ENCODE measurements around the gene CD84. TPM values are rescaled to one million over a fixed set of nuclear protein-coding genes. Genes with fewer than 3 reads are reported as not detected.
A peak's percentile ranks its signal among the peaks of the same experiment; 100 is the strongest.

The CD84 gene
- total and polyA plus RNA-seq, 12 donors = 0.25 to 11.8 (median 1.6) TPM

DNA sequence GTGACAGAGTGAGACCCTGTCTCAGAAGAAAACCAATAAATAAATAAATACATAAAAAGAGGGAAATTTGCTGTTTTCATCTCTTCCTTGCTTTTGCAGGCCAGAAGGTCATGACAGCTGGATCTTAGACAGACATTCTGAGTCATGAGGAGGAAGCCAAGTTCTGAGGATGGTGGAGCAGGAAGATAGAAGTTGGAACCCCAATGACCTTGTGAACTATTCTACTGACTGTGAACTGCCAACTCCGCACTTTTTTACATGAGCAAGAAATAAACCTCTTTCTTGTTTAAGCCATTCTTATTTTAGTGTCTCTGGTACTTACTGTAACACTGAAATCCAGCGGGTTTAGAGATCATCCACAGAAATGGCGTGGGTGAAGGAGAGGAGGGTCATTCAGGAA, 8.5 kb downstream of the CD84 start:
- intact Hi-C loops (cut with DNase I) = no loop called here

GRCh38 chr1:160569806-160570205, 9.5 kb downstream of the CD84 start:
- no peak for DNase-seq
- H3K27me3 ChIP-seq = no peaks in the 10 kb centered on the region
- H3K9me3 ChIP-seq = no peaks in the 10 kb centered on the region
- H3K4me1 ChIP-seq = peaks cover 0 to 95% (median 0%) of the 10 kb centered on the region in 9 donors
- TF ChIP-seq CTCF (IDR thresholded peaks at IDR 0.05) = no peak
- intact Hi-C loops (cut with DNase I) = no loop called here
- H3K4me3 ChIP-seq = no peak overlapping the region
- H3K36me3 ChIP-seq = no peaks in the 10 kb centered on the region
- peak overlapping the region in 1 of 10 donors; percentile 82 for H3K27ac ChIP-seq
- ATAC-seq = no peak
- 65 to 68% methylated on average over 2 of the region's 2 CpGs for WGBS, 2 donors

More for the DNA sequence above, 8.5 kb downstream of the CD84 start:
- DNase-seq (no peak), ATAC-seq (peak in 1 of 8 donors; percentile 37)
- 79 to 82% methylated on average over 3 of the region's 3 CpGs for WGBS, 2 donors
- H3K4me1 ChIP-seq = peaks cover 0 to 94% (median 0%) of the 10 kb centered on the region in 9 donors
- peak overlapping the region in 1 of 10 donors; percentile 82 for H3K27ac ChIP-seq
- no peaks in the 10 kb centered on the region for H3K36me3 ChIP-seq
- H3K9me3 ChIP-seq = no peaks in the 10 kb centered on the region
- no peak for TF ChIP-seq CTCF (IDR thresholded peaks at IDR 0.05)
- H3K4me3 ChIP-seq = no peak overlapping the region
- no peaks in the 10 kb centered on the region for H3K27me3 ChIP-seq

DNA sequence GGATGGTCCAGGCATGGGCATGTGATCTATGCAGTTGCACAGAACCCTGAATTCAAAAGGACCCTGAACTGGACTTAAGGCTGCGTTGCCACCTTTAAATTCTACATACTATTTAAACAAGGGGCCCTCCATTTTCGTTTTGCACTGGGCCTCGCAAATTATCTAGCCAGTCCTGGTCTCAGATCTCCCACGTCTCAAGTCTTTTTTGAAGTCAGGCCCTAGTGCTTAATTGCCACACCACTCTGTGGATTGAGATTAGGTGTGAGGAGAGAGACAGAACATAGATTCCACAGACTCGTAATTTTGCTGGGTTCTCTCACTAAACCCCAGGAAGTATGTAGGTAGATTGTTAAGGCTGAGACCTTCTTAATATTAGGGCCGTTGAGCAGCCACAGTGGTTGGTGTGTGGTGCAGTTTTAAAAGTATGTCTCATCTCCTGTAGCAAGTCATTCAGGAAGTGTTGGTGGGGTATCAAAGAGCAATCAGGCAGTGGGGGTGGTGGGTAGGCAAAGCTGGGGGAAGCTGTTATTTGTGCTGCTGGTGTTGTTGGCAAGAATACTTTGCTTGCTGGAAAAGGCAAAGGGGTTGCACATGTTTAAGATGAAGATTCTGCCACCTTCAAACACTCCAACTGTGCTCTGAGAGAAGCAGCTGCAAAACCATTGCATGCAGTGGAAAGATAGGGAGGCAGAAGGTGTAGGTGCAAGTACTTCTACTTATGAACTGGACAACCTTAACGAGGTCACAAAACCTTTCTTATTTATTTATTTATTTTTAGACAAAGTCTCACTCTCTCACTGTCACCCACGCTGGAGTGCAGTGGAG, 11.2 kb downstream of the CD84 start:
- Histone ChIP-seq H3K27ac (peak overlapping the region in 1 of 10 donors; percentile 82), H3K27me3 (no peaks in the 10 kb centered on the region), H3K4me3 (no peak overlapping the region), H3K36me3 (peaks cover 0 to 16% (median 0%) of the 10 kb centered on the region in 9 donors), H3K4me1 (peaks cover 0 to 92% (median 0%) of the 10 kb centered on the region in 9 donors), H3K9me3 (peaks cover 0 to 8% (median under 1%) of the 10 kb centered on the region in 11 donors)
- intact Hi-C loops (cut with DNase I) = no loop called here
- WGBS, 2 donors = 61 to 62% methylated on average over 8 of the region's 8 CpGs
- no peak for DNase-seq
- no peak for ATAC-seq
- TF ChIP-seq CTCF (IDR thresholded peaks at IDR 0.05) = no peak

GRCh38 chr1:160567341-160567740, 12.0 kb downstream of the CD84 start:
- peak overlapping the region in 1 of 10 donors; percentile 82 for H3K27ac ChIP-seq
- H3K36me3 ChIP-seq = peaks cover 0 to 18% (median 0%) of the 10 kb centered on the region in 9 donors
- peaks cover 0 to 86% (median 0%) of the 10 kb centered on the region in 9 donors for H3K4me1 ChIP-seq
- H3K27me3 ChIP-seq = no peaks in the 10 kb centered on the region
- intact Hi-C loops (cut with DNase I) = no loop called here
- TF ChIP-seq CTCF (IDR thresholded peaks at IDR 0.05) = no peak
- ATAC-seq (no peak), DNase-seq (no peak)
- no peak overlapping the region for H3K4me3 ChIP-seq
- 65 to 68% methylated on average over 5 of the region's 5 CpGs for WGBS, 2 donors
- peaks cover 0 to 15% (median 3%) of the 10 kb centered on the region in 11 donors for H3K9me3 ChIP-seq
